H1 (cell line): Measurements from ENCODE around the gene BMERB1. TPM values are rescaled to one million over a fixed set of nuclear protein-coding genes. Genes with fewer than 3 reads are reported as not detected.

ENCODE experiments used
- CTBP2 ChIP-seq: IDR thresholded peaks from 2 replicates; pipeline ENCODE4 v1.7.0; 2011; ENCODE audit warnings: borderline replicate concordance, mild to moderate bottlenecking, moderate library complexity, mixed read lengths, low read length; ENCODE audit not compliant: insufficient read depth, insufficient read length
- JUND ChIP-seq: IDR thresholded peaks from 2 replicates; pipeline ENCODE4 v1.6.1; 2011; ENCODE audit warnings: mild to moderate bottlenecking, improper control_type of control experiment, low read length
- TCF12 ChIP-seq: IDR thresholded peaks from 2 replicates; pipeline ENCODE4 v1.6.1; 2011; ENCODE audit warnings: low read depth, mild to moderate bottlenecking, low read length
- polyA plus RNA-seq, 7 experiments: library from polyadenylated mRNA; depleted of rRNA in 3 of 7; stranded (reverse) in 5 of 7; unstranded in 2 of 7; fragments of >200 nt in 5 of 7; fragments of 200-250 nt in 2 of 7; gene quantifications; 1 replicate in 5 of 7; 2 replicates in 1 of 7; 4 replicates in 1 of 7; pipeline versions ENCODE4 v1.2.1 to v1.2.3, GENCODE V29; 2011 to 2013; ENCODE audit warnings: missing spikeins in 2 of 7, mixed read lengths in 2 of 7
- total RNA-seq: library from RNA; stranded (reverse); fragmentation: NEBNext Ultra II Directional; extraction: Animal tissue kit (Norgen Biotek cat#: 25700); gene quantifications from 2 replicates; pipeline ENCODE4 v1.2.1, GENCODE V29; 2021
- TF ChIP-seq, protein P1 (sequence below): fragments of 300-600 bp; sonication (generic); IDR thresholded peaks from 2 replicates; pipeline ENCODE4 v1.7.1; 2012; ENCODE audit warnings: low read length, moderate library complexity, mild to moderate bottlenecking, inconsistent platforms; ENCODE audit not compliant: insufficient replicate concordance

The BMERB1 gene
- total and polyA plus RNA-seq, 2 of the 8 experiments (the other 6 are each of a cell fraction or from before 2014, with no cell fraction given): 23.5 to 27.1 TPM

GRCh38 chr16:15533386-15533785 lies 99.0 kb downstream of the BMERB1 start (continued):
- TF ChIP-seq, protein P1, sequence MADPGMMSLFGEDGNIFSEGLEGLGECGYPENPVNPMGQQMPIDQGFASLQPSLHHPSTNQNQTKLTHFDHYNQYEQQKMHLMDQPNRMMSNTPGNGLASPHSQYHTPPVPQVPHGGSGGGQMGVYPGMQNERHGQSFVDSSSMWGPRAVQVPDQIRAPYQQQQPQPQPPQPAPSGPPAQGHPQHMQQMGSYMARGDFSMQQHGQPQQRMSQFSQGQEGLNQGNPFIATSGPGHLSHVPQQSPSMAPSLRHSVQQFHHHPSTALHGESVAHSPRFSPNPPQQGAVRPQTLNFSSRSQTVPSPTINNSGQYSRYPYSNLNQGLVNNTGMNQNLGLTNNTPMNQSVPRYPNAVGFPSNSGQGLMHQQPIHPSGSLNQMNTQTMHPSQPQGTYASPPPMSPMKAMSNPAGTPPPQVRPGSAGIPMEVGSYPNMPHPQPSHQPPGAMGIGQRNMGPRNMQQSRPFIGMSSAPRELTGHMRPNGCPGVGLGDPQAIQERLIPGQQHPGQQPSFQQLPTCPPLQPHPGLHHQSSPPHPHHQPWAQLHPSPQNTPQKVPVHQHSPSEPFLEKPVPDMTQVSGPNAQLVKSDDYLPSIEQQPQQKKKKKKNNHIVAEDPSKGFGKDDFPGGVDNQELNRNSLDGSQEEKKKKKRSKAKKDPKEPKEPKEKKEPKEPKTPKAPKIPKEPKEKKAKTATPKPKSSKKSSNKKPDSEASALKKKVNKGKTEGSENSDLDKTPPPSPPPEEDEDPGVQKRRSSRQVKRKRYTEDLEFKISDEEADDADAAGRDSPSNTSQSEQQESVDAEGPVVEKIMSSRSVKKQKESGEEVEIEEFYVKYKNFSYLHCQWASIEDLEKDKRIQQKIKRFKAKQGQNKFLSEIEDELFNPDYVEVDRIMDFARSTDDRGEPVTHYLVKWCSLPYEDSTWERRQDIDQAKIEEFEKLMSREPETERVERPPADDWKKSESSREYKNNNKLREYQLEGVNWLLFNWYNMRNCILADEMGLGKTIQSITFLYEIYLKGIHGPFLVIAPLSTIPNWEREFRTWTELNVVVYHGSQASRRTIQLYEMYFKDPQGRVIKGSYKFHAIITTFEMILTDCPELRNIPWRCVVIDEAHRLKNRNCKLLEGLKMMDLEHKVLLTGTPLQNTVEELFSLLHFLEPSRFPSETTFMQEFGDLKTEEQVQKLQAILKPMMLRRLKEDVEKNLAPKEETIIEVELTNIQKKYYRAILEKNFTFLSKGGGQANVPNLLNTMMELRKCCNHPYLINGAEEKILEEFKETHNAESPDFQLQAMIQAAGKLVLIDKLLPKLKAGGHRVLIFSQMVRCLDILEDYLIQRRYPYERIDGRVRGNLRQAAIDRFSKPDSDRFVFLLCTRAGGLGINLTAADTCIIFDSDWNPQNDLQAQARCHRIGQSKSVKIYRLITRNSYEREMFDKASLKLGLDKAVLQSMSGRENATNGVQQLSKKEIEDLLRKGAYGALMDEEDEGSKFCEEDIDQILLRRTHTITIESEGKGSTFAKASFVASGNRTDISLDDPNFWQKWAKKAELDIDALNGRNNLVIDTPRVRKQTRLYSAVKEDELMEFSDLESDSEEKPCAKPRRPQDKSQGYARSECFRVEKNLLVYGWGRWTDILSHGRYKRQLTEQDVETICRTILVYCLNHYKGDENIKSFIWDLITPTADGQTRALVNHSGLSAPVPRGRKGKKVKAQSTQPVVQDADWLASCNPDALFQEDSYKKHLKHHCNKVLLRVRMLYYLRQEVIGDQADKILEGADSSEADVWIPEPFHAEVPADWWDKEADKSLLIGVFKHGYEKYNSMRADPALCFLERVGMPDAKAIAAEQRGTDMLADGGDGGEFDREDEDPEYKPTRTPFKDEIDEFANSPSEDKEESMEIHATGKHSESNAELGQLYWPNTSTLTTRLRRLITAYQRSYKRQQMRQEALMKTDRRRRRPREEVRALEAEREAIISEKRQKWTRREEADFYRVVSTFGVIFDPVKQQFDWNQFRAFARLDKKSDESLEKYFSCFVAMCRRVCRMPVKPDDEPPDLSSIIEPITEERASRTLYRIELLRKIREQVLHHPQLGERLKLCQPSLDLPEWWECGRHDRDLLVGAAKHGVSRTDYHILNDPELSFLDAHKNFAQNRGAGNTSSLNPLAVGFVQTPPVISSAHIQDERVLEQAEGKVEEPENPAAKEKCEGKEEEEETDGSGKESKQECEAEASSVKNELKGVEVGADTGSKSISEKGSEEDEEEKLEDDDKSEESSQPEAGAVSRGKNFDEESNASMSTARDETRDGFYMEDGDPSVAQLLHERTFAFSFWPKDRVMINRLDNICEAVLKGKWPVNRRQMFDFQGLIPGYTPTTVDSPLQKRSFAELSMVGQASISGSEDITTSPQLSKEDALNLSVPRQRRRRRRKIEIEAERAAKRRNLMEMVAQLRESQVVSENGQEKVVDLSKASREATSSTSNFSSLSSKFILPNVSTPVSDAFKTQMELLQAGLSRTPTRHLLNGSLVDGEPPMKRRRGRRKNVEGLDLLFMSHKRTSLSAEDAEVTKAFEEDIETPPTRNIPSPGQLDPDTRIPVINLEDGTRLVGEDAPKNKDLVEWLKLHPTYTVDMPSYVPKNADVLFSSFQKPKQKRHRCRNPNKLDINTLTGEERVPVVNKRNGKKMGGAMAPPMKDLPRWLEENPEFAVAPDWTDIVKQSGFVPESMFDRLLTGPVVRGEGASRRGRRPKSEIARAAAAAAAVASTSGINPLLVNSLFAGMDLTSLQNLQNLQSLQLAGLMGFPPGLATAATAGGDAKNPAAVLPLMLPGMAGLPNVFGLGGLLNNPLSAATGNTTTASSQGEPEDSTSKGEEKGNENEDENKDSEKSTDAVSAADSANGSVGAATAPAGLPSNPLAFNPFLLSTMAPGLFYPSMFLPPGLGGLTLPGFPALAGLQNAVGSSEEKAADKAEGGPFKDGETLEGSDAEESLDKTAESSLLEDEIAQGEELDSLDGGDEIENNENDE: no peak
- TF ChIP-seq JUND (no peak), TCF12 (no peak), CTBP2 (no peak)
- TF ChIP-seq, all 59 proteins: peak for 0
